MM.1S (cell line): ENCODE measurements around the gene MLKL.

Experiments
- DNase-seq: peaks from one replicate; pipeline ENCODE4 v3.0.0-alpha.2; 2015
- H2AFZ ChIP-seq: fragments of 300-600 bp; sonication (generic); 2 replicates; pipeline ENCODE4 v1.6.0; 2016; ENCODE audit warnings: antibody characterized with exemption, low read length
- H3F3A ChIP-seq: fragments of 300-600 bp; sonication (generic); 2 replicates; pipeline ENCODE4 v1.6.1; 2016; ENCODE audit warnings: mild to moderate bottlenecking, antibody characterized with exemption, low read length, moderate library complexity, mixed read lengths; ENCODE audit not compliant: insufficient read depth
- H3K27ac ChIP-seq: fragments of 300-600 bp; sonication (generic); 2 replicates; pipeline ENCODE4 v1.5.1; 2016; ENCODE audit warnings: mild to moderate bottlenecking, low read length
- H3K27me3 ChIP-seq: fragments of 300-600 bp; sonication (generic); replicated peaks from 2 replicates; pipeline ENCODE4 v1.6.0; 2016; ENCODE audit warnings: low read length; ENCODE audit not compliant: insufficient read depth
- H3K36me3 ChIP-seq: fragments of 300-600 bp; sonication (generic); replicated peaks from 2 replicates; pipeline ENCODE4 v1.6.1; 2016; ENCODE audit warnings: mild to moderate bottlenecking, low read length, mixed read lengths; ENCODE audit not compliant: insufficient read depth
- H3K4me1 ChIP-seq: fragments of 300-600 bp; sonication (generic); 2 replicates; pipeline ENCODE4 v1.6.1; 2016; ENCODE audit warnings: low read length, mixed read lengths
- H3K4me2 ChIP-seq: fragments of 300-600 bp; sonication (generic); 2 replicates; pipeline ENCODE4 v1.6.0; 2016; ENCODE audit warnings: low read depth, low read length
- H3K4me3 ChIP-seq: fragments of 300-600 bp; sonication (generic); 2 replicates; pipeline ENCODE4 v1.5.1; 2016; ENCODE audit warnings: low read length, mixed read lengths
- H3K79me2 ChIP-seq: fragments of 300-600 bp; sonication (generic); 2 replicates; pipeline ENCODE4 v1.6.1; 2016; ENCODE audit warnings: mixed run types, low read length, mixed read lengths
- H3K9ac ChIP-seq: fragments of 300-600 bp; sonication (generic); 2 replicates; pipeline ENCODE4 v1.6.1; 2016; ENCODE audit warnings: low read length, mixed read lengths
- H3K9me2 ChIP-seq: fragments of 300-600 bp; sonication (generic); replicated peaks from 2 replicates; pipeline ENCODE4 v1.6.1; 2016; ENCODE audit warnings: mild to moderate bottlenecking, low read length, mixed read lengths; ENCODE audit not compliant: insufficient read depth
- H3K9me3 ChIP-seq: fragments of 300-600 bp; sonication (generic); replicated peaks from 2 replicates; pipeline ENCODE4 v1.6.1; 2016; ENCODE audit warnings: mild to moderate bottlenecking, low read length, mixed read lengths; ENCODE audit not compliant: insufficient read depth
- H4K20me1 ChIP-seq: fragments of 300-600 bp; sonication (generic); 2 replicates; pipeline ENCODE4 v1.6.1; 2016; ENCODE audit warnings: mild to moderate bottlenecking, low read length, moderate library complexity, mixed read lengths; ENCODE audit not compliant: insufficient read depth
- EZH2 ChIP-seq: fragments of 300-600 bp; sonication (generic); optimal IDR thresholded peaks from 2 replicates; pipeline ENCODE3; 2017; ENCODE audit warnings: low read depth, mild to moderate bottlenecking, antibody characterized with exemption, low read length, mixed read lengths
- EZH2phosphoT487 ChIP-seq: fragments of 300-600 bp; sonication (generic); IDR thresholded peaks from 2 replicates; pipeline ENCODE4 v1.6.1; 2018; ENCODE audit warnings: antibody characterized with exemption, low read length
- TF ChIP-seq, protein P1 (sequence below): fragments of 300-600 bp; sonication (generic); IDR thresholded peaks from 2 replicates; pipeline ENCODE4 v1.5.1; 2016; ENCODE audit warnings: antibody characterized with exemption, low read length, mixed read lengths

The MLKL gene

GRCh38 chr16:74717367-74717766 lies 16.7 kb upstream of the MLKL start:
- no peak overlapping the region for H3K4me2 ChIP-seq
- H3K27me3 ChIP-seq = no peaks in the 10 kb centered on the region
- no peak overlapping the region for H3K27ac ChIP-seq
- no peaks in the 10 kb centered on the region for H4K20me1 ChIP-seq
- DNase-seq = no peak
- no peaks in the 10 kb centered on the region for H3K4me1 ChIP-seq
- H3K4me3 ChIP-seq = no peak overlapping the region
- no peaks in the 10 kb centered on the region for H3K9me2 ChIP-seq
- no peaks in the 10 kb centered on the region for H3K9me3 ChIP-seq
- H2AFZ ChIP-seq = no peak overlapping the region
- no peaks in the 10 kb centered on the region for H3K79me2 ChIP-seq
- H3K9ac ChIP-seq = no peak overlapping the region
- H3K36me3 ChIP-seq = no peaks in the 10 kb centered on the region
- no peak for TF ChIP-seq EZH2
- no peak for TF ChIP-seq EZH2phosphoT487
- TF ChIP-seq, protein P1, sequence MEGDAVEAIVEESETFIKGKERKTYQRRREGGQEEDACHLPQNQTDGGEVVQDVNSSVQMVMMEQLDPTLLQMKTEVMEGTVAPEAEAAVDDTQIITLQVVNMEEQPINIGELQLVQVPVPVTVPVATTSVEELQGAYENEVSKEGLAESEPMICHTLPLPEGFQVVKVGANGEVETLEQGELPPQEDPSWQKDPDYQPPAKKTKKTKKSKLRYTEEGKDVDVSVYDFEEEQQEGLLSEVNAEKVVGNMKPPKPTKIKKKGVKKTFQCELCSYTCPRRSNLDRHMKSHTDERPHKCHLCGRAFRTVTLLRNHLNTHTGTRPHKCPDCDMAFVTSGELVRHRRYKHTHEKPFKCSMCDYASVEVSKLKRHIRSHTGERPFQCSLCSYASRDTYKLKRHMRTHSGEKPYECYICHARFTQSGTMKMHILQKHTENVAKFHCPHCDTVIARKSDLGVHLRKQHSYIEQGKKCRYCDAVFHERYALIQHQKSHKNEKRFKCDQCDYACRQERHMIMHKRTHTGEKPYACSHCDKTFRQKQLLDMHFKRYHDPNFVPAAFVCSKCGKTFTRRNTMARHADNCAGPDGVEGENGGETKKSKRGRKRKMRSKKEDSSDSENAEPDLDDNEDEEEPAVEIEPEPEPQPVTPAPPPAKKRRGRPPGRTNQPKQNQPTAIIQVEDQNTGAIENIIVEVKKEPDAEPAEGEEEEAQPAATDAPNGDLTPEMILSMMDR = no peak
- no peaks in the 10 kb centered on the region for H3F3A ChIP-seq

GRCh38 chr16:74716355-74716754 lies 15.7 kb upstream of the MLKL start:
- no peaks in the 10 kb centered on the region for H3K79me2 ChIP-seq
- H2AFZ ChIP-seq = no peak overlapping the region
- H3K9me2 ChIP-seq = no peaks in the 10 kb centered on the region
- H3K27ac ChIP-seq = no peak overlapping the region
- no peak overlapping the region for H3K9ac ChIP-seq
- no peak for DNase-seq
- no peaks in the 10 kb centered on the region for H4K20me1 ChIP-seq
- no peak for TF ChIP-seq EZH2phosphoT487
- TF ChIP-seq, protein P1 = no peak
- no peak for TF ChIP-seq EZH2
- no peak overlapping the region for H3K4me2 ChIP-seq
- H3K4me1 ChIP-seq = no peaks in the 10 kb centered on the region
- H3F3A ChIP-seq = no peaks in the 10 kb centered on the region
- H3K4me3 ChIP-seq = no peak overlapping the region
- H3K36me3 ChIP-seq = no peaks in the 10 kb centered on the region
- H3K27me3 ChIP-seq = no peaks in the 10 kb centered on the region
- H3K9me3 ChIP-seq = no peaks in the 10 kb centered on the region

DNA sequence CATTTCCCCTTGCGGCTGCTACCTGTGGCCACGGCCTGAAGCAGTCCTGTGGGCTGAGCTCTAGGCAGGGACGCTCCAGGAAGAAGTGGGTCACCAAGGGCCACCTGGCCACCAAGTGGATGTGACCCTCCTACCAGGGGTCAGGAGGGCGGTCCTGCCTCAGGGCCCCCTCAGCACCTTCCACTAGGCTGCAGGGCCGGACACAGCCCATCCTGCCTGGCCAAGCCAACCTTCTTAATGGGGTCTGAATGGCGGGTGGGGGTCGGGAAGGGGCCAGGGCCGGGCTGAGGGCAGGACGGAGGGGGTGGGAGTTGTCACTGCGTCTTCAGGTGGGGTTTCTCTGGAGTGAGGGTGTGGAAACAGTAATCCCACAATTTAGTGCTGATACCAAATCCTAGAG lies 13.2 kb upstream of the MLKL start:
- Histone ChIP-seq H3K27ac (no peak overlapping the region), H3K9ac (no peak overlapping the region), H3K9me3 (no peaks in the 10 kb centered on the region), H3K79me2 (no peaks in the 10 kb centered on the region), H3K4me1 (no peaks in the 10 kb centered on the region), H3K36me3 (no peaks in the 10 kb centered on the region), H3F3A (no peaks in the 10 kb centered on the region), H3K4me3 (no peak overlapping the region), H4K20me1 (no peaks in the 10 kb centered on the region), H3K9me2 (no peaks in the 10 kb centered on the region), H3K27me3 (no peaks in the 10 kb centered on the region), H2AFZ (no peak overlapping the region), H3K4me2 (no peak overlapping the region)
- TF ChIP-seq, protein P1 = no peak
- no peak for DNase-seq

DNA sequence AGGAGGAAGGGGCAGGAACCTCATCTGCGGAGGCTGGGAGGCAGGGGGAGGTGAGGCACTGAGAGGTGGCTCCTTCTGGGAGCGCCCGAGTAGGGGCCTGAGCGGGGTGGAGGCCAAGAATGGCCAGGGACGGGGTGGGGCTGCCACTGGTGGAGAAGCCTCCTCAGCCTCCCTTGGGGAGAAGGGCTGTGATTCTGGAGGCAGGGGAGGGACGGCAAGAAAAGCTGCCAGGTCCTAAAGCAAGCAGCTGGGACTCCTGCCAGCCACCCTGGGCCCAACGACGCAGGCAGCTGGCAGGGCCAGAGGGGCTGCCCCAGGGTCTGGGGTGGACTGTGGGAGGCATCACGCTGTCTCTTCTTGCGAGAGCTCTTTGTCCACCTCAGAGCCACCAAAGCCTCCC lies 12.7 kb upstream of the MLKL start:
- Histone ChIP-seq H3F3A (no peaks in the 10 kb centered on the region), H3K9ac (no peak overlapping the region), H3K9me3 (no peaks in the 10 kb centered on the region), H3K4me1 (no peaks in the 10 kb centered on the region), H3K4me2 (no peak overlapping the region), H3K4me3 (no peak overlapping the region), H2AFZ (no peak overlapping the region), H3K79me2 (no peaks in the 10 kb centered on the region), H4K20me1 (no peaks in the 10 kb centered on the region), H3K27me3 (no peaks in the 10 kb centered on the region), H3K27ac (no peak overlapping the region), H3K36me3 (no peaks in the 10 kb centered on the region), H3K9me2 (no peaks in the 10 kb centered on the region)
- no peak for TF ChIP-seq EZH2phosphoT487
- TF ChIP-seq EZH2 = no peak
- TF ChIP-seq, protein P1 = no peak
- DNase-seq = no peak
